HTR-8/SVneo (cell line): Measurements from ENCODE around the gene PROM2.

Experiments
- DNase-seq: peaks from one replicate; pipeline ENCODE4 v3.0.0; 2011; ENCODE audit warnings: low spot score, mixed read lengths; ENCODE audit not compliant: insufficient read length
- FAIRE-seq: peaks from 2 replicates; lab custom pipeline; 2011; peaks lifted over from hg19 to GRCh38; lab: Jason Lieb, UNC

The PROM2 gene

GRCh38 chr2:95317665-95318425, 43.6 kb downstream of the PROM2 start:
- FAIRE-seq = peak; percentile 36

GRCh38 chr2:95318431-95319220, 44.4 kb downstream of the PROM2 start:
- no peak for FAIRE-seq

More at GRCh38 chr2:95317665-95318425, 43.6 kb downstream of the PROM2 start:
- no peak for DNase-seq

GRCh38 chr2:95319481-95320343, 45.5 kb downstream of the PROM2 start:
- FAIRE-seq (no peak), DNase-seq (no peak)

More at GRCh38 chr2:95318431-95319220, 44.4 kb downstream of the PROM2 start:
- no peak for DNase-seq

DNA sequence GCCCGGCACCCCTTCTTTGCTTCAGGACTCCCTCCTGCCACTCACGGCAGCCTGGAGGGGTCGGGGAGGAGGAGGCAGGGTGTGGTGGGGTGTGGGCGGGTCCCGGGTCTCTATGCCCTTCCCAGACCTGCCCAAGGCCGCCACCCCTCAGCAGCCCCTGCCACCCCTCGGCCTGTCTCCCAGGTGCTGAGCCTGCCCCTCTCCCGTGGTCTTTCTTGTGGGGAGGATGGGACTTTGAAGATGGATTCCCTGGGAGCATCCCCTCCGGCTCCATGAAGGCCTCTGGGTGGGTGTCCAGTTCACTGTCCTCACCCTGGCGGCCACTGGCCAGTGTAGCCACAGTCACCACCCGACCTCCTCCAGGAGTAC, 46.1 kb downstream of the PROM2 start:
- no peak for FAIRE-seq
- no peak for DNase-seq

DNA sequence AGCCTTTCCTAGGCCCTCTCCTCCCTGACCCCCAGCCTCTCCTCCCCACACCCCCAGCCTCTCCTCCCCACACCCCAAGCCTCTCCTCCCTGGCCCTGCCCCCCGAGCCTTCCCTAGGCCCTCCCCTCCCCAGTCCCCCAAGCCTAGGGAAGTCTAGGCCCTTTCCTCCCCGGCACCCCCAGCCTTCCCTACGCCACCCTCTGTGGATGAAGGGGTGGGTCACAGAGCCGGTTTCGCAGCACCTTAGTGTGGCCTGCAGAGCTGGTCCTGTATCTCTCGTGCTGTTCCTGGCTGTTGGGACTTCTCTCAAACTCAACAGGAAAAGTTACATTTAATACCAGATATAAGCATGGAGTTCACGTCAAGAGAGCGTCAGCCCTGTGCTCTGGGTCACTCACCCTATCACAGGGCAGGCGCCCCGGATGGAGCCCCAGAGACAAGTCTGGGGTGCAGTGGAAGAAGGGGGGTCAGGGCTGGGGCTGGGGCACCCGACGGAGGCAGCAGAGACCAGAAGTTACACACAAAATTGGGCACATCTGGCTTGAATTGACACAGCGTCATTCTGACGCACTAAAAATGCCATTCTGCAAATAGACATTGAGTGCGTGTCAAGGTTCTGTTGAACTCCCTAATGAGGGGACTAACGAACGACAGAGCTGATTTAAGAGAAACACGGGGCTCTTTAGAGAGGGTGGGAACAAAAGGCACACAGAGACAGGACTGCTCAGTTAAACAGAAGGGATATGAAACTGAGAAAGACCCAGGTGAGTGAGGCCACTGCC, 46.9 kb downstream of the PROM2 start:
- FAIRE-seq (peak; percentile 60), DNase-seq (no peak)

- FAIRE-seq = peak; percentile 89
- peak; percentile 84 for DNase-seq
Observed at GRCh38 chr2:95323347-95324155, 49.3 kb downstream of the PROM2 start.

DNA sequence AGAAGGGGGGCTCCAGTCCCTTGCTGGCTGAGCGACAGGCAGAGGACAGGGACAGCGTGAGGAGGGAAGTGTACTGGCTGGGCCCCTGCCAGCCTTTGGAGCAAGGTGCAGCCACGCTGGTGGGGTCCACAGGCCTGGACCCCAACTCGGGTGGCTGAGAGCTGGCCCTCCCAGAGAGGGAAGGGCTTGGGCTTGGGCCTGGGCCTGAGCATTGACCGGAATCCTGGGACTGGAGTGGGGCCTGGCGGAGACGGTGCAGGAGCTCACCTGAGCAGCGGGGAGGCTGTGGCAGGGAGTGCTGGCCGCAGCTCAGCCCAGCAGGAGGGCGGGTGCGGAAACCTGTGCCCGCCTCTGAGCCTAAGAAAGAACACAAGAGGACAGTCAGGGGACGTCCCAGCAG, 50.8 kb downstream of the PROM2 start:
- DNase-seq (no peak), FAIRE-seq (no peak)

GRCh38 chr2:95325590-95326432, 51.6 kb downstream of the PROM2 start:
- DNase-seq (no peak), FAIRE-seq (peak; percentile 100)

DNA sequence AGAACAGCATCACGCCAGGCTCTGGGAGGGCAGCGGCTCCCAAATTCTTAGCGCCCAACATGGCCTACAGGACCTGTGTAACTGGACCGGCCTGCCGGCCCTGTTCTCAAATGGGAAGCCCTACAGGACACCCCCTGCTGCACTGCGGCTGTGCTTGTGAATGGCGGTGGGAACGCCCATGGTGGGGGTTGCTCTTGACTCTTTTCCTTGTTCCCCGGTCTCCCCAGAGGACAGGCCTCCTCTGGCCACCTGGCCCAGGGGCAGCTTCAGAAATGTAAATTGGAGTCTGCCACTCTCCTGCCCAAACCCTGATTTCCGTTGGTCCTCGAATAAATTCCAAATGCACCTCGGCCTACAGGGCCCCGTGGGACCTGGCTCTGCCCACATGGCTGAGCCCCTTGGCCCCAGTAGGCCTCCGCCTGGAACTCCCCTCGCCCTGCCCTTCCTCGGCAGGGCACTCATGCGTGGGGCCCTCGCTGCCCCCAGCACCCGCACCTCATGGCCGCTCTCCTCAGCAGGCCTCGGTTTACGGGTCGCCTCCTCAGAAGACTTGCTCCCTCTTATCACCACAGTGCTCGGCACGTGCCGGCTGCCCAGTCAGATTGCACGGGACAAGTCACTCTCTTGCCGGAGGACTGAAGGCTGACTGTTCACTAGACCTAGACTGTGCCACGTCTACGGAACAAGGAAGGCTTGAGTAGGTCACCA, 52.3 kb downstream of the PROM2 start:
- peak; percentile 44 for FAIRE-seq
- DNase-seq = no peak

DNA sequence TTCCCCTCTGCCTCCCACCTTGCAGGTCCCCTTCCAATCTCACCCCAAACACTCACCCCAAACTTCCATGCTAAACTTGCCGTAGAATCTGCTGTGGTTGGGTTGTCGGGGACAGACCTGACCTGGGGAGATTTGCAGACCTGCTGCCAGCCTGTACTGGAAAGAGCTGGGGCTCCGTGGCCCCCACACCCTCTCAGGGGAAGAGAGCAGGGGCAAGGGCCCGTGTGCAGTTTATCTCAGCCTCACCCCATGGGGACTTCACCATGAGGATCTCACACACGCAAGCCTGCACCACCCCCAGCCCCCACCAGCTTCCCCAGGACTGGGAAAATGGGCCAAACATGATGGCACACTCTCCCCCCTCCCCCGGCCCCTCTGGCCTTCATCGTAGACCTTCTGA, 53.6 kb downstream of the PROM2 start:
- FAIRE-seq (no peak), DNase-seq (no peak)

GRCh38 chr2:95328358-95329125, 54.3 kb downstream of the PROM2 start:
- FAIRE-seq (peak; percentile 82), DNase-seq (no peak)

GRCh38 chr2:95329401-95329800, 55.2 kb downstream of the PROM2 start:
- FAIRE-seq = no peak
- no peak for DNase-seq

- no peak for FAIRE-seq
- no peak for DNase-seq
Observed at GRCh38 chr2:95329891-95330793, 55.9 kb downstream of the PROM2 start.

- FAIRE-seq (peak; percentile 40), DNase-seq (no peak)
Observed at GRCh38 chr2:95330794-95331338, 56.6 kb downstream of the PROM2 start.

- FAIRE-seq = no peak
Observed at GRCh38 chr2:95331606-95332005, 57.4 kb downstream of the PROM2 start.

More at GRCh38 chr2:95331606-95332005, 57.4 kb downstream of the PROM2 start:
- no peak for DNase-seq
